GM04504 (cell line): ENCODE results near the gene HOXD13.

Experiments used
- DNase-seq: peaks from one replicate; pipeline ENCODE4 v3.0.0-alpha.2; 2012; ENCODE audit warnings: low read depth

Gene HOXD13

DNA sequence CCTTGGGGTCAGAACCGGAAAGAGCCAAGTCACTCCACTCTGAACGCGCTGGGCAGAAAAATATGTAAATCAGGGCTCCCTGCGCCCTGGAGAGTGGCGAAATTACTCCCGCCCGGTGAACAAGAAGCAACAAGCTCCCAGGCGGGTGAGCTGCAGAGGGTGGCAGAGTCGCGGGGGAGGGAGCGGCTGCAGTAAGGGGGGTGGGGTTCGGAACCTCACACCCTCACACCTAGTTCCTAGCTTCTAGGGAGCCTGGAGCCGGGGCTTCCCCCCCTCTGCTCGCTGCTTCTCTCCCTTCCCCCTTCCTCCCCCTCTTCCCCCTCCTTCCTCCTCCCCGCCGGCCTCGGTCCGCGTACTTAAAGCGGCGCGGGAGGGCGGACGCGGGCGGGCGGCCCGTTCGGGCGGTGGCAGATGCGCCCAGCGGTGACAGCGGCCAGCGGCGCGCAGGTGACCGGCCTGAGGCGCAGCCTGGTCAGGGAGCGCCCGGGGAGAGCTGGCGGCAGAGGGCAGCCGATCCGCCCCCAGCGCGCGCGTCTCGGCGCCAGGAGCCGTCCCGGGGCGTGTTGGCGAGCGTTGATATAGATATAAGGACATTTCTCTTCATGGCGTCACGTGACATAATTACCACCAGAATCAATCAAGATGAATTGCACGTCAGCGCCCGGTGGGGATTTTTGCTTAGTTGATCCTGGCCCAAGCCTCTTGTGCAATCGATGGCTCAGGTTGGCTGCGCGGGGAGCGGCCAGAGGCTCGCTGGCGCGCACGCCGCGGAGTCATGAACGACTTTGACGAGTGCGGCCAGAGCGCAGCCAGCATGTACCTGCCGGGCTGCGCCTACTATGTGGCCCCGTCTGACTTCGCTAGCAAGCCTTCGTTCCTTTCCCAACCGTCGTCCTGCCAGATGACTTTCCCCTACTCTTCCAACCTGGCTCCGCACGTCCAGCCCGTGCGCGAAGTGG, 14.3 kb downstream of the HOXD13 start, which contains the start of gene HOXD11:
Gene HOXD11 (plus strand): TSS at position 700 of the 959 bp plus-strand sequence. CDS start 76 bp downstream, at position 776.
- no peak for DNase-seq

DNA sequence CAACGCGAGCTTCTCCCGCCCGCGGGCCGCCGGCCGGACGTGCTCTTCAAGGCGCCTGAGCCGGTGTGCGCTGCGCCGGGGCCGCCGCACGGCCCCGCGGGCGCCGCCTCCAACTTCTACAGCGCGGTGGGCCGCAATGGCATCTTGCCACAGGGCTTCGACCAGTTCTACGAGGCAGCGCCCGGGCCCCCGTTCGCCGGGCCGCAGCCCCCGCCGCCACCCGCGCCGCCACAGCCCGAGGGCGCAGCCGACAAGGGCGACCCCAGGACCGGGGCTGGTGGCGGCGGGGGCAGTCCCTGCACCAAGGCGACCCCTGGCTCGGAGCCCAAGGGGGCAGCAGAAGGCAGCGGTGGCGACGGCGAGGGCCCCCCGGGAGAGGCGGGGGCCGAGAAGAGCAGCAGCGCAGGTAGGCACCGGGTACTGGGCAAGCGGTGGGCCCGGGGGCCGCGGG, 15.2 kb downstream of the HOXD13 start:
- no peak for DNase-seq

DNA sequence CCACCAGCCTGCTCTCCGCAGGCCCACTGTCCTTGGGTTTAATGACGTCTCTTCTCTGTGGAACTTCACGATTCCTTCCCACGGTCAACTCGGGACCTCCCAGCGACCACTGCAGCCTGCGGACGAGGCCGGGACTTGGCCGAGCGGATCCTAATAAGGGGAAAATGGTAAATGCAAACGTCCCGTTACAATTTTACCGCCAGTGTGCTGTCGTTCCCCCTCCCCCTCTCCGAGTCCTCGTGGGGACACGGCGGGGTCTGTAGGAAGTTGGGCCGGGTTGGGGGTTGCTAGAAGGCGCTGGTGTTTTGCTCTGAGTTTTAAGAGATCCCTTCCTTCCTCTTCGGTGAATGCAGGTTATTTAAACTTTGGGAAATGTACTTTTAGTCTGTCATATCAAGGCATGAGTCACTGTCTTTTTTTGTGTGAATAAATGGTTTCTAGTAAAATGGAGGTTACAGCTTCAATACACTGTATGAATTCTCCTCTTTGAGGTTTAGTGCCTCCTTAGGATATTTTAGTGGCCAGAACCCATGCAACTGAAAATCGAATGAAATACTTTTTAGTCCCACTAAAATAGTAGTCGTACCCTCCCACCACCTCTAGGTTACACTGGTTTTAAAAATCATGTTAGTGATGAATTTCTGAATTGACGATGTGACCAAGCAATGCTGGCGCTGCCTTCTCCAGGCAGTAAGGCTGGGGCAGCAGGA, 16.8 kb downstream of the HOXD13 start:
- DNase-seq = no peak

DNA sequence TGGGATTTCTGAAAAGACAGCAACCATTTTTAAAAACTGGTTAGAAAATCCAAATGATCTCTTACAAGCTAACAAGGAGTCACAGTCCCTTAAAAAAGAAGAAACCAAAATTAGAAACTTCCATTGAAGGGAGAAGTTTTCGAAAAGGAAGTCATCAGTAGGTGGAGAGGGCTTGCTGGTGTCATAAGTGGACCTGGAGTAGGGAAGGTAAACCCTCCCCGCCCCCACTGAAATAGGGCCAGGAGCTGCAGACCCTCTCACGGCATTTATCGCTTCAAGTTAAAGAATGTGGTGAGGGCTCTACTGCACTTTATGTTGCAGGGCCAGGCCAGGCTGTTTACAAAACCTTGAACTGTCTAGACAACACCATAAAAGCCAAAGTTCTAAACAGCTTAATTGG, 17.4 kb downstream of the HOXD13 start:
- no peak for DNase-seq

DNA sequence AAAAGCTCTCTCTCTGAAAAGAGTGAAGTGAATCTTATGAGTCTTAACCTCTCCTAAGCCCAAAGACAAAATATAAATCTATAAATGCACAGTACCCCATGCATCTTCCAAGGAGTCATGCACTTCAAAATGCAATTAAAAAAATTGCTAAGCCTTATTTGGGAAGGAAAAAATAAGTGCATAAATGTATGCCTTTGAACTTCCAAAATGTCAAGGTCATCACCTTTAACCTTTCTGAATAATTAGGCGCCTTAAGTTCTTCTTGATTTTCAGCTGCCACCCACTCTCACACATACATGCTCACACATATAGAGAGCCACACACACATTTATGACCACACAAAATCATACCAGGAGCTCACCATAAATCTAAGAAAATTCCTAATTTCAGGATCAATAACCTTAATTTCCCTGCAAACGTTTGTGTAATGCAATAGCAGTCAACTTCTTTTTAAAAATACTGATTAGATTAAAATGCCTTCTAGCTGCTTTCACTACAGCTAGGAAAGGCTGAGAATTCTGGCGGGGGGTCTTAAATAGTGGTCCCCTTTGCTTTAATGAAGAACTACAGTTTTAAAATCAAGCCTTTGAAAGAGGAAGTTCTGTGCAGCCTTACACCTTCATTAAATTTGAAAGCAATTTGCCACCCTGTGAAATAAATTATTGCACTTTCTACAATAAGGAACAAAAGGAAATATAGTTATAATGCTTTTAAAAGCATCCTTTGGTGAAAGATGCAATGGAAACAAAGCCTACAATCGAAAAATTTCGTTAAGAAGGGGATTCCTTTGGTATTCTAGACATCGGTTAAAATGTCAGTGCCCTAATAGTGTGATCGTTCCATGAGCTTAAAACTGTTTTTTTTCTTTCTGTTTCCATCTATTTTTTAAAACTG, 18.1 kb downstream of the HOXD13 start:
- no peak for DNase-seq

DNA sequence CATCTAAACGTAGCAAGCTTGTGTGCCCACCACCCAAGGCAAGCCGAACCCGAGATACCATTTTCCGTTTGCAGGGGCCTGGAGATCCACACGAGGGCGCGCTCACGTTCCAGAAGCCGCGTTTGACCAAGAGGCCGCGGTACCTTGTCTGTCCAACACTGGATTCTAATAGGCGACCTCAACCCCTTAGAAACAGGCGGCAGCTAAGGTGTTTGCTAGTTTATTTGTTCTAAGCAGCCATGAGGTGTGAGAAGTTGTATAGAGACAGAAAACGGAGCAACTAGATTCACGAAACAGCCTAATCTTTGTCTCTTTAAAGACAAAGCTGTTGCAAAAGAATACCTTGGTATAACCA, 18.8 kb downstream of the HOXD13 start:
- DNase-seq = no peak

DNA sequence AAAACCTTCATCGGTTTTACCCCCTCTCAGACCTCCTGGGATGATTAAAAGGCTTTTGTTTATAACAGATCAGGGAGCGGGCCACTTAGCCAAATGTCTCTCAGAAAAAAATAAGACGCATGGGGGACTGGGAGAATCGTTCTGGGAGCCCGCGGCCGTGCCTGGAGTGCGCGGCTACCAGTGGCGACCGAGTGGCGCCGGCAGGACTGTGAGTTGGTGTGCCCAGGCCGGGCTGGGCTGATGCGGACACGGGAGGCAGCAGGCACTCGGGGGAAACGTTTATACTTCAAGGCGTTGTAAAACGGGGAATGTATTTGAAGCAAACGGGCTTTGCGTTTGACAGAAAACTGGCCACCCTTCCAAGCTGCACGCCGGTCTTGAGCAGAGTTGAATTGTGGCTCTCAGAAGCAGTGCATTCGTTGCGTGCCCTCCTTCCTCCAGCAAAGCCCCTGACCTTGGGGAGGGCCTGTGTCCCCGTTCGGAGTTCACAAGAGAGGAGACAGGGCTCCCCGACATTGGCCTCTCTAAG, 19.4 kb downstream of the HOXD13 start:
- DNase-seq = no peak

DNA sequence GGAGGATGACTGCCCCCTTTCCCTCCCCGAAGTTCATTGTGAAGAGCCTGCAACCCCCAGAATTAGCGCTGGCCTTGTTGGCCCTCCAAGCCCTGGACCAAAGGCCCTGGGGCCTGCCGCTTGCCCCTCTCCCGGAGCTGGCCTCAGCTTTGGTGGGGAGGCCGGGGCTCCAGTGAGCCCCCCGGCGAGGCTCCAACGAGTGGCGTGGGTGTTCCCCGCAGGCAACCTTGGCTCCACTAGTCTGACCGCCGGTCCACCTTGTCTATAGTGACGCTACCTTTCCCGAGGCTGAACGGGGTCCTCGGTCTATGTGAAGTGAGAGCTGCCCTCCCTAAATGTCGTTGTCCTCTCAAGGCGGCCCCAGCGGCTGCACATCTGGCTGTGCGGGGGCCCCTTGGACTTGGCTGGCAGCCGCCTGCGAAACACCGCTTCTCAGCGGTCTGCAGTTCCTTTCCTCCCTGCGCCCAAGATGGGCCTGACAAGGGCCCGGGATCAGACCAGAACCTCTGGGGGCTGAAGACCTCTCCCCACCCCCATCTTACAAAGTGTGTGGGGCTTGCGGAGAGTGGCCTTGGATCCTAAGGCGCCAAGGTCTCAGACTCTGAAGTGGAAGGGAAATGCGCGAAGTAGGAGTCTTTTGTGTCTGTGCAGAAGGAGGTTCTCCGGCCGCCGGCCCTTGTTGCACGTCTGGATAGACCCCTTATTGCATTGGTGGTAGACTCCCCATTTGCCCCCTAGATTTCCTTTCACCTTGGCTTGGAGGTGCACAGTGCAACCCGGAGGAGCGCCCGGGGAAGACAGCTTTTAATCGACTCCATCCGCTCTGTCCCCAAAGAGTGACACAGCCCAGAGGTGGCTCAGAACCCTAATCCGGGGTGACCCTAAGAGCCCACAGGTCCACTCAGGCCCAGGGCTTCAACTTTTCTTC, 20.1 kb downstream of the HOXD13 start:
- no peak for DNase-seq

DNA sequence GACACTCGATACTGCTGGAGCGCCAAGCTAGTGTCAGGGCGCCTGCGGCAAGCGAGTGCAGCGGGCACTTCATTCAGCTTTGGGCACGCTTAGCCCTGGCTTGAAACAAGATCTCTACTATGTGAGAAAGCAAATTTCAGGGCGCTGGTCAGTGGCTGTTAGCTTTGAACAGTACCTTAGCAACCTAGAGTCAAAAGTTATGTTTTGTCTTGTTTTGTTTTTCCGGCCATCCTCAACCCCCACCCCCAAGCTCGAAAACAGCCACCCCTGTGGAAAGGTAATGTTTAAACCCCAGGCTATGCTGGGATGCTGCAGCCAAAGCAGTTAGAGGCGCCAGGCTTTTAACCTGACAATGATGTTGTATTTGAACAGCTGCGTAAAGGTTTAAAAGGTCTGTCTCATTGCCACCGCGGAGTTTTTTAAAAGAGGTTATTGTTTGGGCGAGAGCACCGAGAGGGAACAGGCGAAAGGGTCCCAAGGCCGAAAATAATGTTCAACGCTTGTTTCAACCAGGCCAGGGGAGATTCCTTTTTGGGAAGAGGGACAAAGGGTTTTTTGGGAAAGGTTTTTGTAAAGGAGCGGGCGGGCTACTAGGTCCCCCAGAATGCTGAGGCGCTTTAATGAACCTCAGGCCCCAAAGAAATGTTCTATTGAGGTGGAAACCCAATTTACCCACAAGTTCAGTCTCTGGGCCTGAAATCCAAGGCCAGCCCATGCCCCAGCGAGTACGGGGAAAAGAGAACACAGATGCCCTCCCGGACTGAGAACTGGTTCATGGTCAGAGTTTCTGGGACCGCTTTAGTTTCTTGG, 21.8 kb downstream of the HOXD13 start:
- DNase-seq = no peak

DNA sequence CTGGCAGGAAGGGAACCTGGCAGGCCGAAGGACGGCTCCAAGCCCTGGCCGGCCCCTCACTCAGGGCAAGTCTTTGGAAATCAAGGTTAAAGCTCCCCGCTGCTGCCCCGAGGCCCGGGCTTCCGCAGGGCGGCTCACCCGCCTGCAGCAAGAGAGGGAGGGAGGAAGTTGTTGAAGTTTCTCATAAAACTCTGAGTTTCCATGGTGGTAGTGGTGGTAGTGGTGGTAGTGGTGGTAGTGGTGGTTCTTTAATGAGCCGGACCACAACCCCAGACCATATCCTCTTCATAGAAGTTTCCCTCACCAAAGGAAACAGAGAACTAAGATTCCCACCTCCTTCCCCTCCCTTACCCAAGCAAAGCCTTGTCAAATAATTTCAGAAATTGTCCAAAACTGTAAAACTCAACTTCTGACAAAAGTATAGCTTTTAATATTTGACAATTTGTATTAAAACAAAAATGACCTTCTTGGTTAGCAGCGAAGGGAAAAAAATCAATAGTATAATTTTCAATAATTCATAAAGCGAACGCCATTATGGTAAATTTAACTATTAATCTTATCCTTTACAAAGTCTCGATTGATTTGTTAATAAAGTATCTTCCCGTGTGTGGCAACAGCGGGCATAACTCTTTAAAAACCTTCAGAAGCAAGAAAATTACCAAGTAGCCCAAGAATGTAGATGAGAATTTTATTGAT, 22.6 kb downstream of the HOXD13 start:
- DNase-seq = no peak

DNA sequence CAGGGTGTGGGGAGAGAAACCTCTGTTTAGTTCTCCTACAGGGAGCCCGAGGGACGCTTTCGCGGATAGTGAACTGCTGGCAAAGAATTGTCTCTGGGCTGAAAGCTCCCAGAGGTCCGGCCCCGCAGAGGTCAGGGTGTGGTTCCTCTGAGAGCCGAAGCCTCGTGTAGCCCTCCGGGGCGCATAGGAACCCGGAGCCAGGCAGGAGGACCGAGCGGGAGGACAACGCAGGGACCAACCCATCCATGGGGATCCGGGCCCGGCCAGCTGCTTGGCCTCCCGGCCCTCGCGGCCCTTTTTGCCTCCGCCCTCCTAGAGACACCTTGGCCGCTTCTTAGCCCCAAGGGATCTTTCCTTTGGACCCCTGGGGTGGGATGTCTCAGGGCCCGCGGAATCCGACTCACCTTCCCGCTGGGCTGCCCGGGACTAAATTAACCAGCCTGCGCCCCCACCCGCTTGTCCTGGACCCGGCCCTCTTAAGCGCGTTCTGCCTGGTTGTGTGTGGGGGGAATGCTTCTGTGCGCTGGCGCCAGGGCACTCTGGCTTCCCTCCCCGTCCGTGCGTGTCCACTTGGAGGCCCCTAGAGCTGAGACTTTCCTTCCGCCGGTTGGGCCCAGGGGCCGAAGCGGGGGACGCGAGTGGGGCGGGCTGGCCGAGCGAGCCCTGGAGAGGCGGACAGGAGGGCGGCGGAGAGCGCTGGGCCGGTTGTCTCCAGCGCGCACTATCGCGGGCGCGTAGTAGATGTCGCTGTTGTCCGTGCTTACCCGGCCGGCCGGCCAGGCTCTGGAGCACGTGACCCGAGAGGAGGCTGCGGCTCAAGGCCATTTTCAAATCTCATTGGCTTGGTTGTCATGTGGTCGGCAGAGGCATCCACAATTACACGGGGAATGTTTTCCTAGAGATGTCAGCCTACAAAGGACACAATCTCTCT, 23.6 kb downstream of the HOXD13 start, which contains the start of gene HOXD10:
Gene HOXD10 (plus strand): TSS at position 896 of the 931 bp plus-strand sequence. CDS start 56 bp downstream, outside the sequence.
- no peak for DNase-seq

DNA sequence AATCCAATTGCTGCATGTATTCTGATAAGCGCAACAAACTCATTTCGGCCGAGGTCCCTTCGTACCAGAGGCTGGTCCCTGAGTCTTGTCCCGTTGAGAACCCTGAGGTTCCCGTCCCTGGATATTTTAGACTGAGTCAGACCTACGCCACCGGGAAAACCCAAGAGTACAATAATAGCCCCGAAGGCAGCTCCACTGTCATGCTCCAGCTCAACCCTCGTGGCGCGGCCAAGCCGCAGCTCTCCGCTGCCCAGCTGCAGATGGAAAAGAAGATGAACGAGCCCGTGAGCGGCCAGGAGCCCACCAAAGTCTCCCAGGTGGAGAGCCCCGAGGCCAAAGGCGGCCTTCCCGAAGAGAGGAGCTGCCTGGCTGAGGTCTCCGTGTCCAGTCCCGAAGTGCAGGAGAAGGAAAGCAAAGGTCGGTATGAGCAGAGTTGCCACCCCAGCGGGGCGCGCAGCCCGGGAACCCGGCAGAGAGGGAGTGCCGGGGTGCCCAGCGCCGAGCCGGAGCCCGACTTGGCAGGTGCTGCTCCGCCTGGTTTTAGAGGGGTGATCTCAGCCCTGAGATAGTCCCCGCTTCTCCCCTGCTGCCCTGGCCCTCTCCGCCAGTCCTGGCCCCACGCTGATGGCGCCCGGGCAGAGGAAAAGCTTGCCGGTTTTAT, 24.8 kb downstream of the HOXD13 start:
- no peak for DNase-seq

DNA sequence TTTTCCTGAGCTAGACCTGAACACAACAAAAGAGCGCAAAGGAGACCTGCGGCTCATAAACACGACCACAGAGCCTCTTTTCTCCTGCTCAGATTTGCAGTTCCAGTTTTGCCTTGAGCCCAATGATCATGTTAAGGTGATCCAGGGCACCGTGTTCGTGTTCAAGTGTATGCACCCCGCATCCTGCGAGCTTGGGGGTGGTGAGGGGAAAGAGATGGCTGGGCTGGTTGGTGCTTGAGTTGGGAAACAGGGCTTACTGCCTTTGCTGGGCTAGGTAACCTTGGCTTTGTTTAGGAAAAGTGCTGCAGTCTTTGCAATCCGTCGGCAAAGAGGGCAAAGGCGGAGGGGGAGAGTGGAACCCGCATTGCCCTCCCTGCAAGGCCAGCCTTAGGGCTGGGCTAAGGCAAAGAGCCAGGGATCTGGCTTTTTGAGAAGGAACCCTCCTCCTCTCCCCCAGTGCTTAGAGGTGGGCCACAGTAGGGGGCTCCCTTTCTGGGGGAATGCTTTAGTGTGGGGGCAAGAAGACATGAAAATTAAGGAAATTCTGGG, 25.4 kb downstream of the HOXD13 start:
- DNase-seq = no peak

DNA sequence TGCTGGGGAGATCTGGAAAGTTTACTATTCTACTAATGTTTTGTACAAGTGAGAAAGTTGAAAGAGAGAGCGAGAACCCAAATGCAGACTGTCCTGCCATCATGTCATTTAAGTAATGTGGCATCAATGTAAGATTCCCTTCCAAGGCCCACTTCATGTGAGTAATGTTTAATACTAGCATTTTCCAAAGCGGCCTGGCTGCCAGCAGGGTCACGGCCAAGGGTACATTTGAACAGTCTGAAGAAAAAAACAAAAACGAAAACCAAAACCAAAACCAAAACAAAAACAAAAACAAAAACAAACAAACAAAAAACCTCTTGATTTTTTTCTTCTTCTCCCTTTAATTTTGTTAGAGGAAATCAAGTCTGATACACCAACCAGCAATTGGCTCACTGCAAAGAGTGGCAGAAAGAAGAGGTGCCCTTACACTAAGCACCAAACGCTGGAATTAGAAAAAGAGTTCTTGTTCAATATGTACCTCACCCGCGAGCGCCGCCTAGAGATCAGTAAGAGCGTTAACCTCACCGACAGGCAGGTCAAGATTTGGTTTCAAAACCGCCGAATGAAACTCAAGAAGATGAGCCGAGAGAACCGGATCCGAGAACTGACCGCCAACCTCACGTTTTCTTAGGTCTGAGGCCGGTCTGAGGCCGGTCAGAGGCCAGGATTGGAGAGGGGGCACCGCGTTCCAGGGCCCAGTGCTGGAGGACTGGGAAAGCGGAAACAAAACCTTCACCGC, 26.2 kb downstream of the HOXD13 start:
- DNase-seq = no peak

DNA sequence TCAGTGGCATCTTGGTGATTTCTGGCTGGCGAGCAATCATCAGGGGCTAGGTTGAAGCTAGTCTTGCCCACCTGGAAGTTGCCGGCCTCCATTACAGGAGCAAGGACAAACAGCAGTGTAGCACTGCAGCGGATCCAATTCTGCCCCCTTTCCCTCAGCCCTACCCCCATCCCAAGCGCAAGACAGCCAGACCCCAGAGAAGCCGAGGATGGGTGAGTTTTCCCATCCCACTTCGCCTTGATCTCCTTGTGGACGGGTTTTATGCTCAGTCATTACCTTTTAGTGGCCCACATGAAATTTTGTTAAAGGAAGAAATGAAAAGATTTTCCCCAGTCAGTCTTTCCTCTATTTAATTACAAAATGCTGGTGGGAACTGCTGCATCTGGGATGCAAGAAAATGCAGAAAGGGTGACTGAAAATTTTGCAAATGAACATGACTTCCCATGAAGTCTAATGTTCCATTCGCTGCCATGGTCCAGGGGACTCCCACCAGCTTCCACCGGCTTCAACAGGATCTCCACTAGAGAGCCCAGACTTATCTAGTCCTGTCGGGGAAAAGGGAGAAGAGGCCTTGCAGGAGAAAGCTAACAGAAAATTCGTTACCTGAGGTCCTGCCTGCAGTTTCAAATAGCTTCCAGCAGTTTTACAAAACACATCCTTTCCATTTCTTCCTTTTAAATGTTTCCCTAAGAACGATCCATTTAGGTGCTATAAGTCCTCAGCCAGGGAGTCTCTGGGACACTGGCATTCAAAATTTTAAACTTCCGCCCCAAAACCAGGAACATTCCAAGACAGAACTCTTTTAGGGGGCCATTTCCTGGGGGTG, 28.1 kb downstream of the HOXD13 start:
- no peak for DNase-seq
